ENCODE measurements around the gene APBB2.
"Not testable (repeated sequence)": the region's sequence is repeated elsewhere in the genome, so short reads cannot be mapped to it uniquely, and the experiment has no call there.

The APBB2 gene

DNA sequence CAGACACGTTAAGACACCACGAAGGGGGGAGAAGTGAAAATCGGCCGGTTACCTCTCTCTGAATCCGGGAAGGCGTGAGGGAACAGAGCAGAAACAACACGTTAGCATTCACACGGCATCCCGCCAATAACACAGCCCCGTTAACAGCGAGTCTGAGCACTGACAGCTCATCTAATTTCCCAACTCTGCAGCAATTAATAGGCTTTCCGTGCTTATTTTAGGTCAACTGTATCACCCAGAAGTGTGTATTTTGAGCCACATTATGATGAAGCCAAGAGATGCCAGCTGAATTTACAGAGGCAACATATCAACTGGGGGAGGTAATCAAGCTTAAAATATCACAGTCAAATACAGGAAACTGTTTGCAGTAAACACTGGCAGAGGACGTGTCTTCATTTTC, 372.0 kb downstream of the APBB2 start:
- DNase-seq, result no peak

DNA sequence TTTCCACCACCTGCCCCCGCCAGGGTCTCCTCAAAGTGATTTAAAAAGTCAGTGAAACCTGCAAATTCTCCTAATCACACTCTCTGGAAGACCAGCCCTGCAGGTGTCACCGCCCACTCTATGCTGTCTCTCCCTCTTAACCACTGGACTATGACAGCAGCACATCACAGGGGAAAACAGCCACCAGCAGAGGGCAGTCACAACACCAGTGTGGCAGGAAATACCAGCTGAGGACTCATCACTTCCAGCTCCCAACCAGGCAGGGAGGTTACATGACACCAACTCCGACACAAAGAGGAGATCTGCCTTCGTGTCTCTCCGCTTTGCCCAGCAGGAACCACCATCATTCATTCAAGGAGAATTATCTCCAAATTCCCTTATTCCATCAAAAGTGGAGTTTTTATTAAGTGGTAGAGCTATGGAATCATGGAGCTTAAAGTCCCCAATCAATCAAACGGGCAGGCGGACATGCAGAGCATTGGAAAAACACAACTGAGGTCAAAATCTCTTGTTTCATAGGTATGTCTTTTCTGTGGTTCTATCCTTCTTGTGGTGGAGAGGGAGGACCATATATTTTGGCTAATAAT, 373.3 kb downstream of the APBB2 start:
- peak; percentile 69 to 71 for DNase-seq

DNA sequence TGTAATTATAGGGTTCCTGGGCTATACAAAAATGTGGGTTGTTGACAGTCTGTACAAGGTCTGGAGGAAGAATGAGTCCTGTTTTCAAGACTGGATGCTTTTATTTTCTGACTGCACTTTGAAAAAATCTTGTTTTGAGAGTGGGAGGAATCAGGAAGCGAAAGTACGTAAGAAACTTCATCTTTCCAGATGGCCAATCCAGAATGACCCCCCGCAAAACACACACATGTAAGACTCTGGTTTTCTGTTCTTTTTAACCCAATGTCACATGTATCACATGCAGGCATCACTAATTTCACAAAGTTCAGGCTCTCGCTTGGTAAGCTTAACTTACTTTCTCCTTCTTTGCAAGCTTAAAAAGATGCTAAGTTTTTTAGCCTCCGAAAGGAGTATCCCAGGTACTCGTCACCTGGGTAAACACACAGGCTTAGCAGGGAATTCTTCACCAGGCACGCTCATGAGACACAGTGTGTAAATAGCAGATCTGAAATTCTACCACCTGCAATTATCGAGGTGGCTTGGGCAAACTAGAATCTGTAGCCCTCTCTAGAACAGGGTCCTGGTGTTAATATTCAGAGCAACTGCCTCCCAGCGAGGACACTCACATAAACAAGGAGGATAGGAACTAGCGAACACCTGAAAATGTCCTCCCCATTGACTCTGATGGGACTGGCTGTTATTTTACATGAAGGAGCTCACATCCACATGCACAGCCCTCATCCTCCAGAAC, 373.9 kb downstream of the APBB2 start:
- no peak for DNase-seq

DNA sequence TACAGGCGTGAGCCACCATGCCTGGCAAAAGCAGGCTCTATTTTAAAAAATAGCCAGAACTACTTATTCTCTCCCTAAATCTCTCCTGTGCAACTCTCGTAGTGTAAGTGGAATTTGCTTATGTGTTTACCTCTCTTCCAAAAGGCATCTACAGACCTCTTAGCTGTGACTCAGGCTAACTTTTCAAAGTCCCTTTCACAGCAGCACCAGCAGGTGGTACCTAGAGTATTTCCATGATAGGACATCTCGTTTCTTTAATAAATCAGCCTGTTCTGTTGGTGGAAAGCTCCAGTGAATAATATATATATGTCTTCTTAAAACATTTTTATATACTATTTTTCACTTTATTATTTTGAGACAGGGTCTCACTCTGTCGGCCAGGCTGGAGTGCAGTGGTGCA, 375.6 kb downstream of the APBB2 start:
- no peak for DNase-seq

DNA sequence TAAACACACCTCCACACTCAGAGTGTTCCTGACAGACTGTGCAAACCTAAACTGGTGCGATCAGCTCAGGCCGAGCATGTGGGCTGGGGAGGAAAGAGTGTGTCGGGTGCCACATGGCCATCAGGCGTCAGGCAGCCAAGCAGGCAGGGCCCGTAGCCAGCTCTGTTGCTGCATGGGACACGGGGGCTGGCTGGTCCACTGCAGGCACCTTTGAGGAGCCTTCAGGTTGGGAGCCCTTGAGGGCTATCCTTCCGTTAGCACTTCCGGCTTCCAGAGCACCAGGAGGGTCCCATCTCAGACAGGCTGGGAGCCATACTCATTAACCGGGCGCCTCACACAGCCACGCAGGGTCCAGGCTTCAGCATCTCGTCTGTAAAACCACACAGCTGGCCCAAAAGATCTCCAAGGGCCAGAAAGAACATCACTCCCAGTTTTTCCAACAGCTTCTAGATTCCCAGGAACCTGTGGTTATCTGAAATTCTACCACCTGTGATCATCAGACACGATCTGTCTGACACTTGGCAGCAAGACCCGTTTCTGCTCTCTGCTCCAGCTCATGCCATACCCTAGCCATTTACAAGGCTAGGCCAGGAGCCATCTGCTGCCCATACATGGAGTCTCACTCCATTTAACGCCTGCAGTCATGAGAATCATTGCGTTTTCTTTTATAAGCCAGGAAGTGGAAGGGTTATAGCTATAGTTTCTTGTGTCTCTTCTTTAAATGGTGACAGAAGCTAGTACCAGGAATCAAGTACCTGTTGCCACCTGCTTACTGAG, 377.1 kb downstream of the APBB2 start:
- no peak for DNase-seq

DNA sequence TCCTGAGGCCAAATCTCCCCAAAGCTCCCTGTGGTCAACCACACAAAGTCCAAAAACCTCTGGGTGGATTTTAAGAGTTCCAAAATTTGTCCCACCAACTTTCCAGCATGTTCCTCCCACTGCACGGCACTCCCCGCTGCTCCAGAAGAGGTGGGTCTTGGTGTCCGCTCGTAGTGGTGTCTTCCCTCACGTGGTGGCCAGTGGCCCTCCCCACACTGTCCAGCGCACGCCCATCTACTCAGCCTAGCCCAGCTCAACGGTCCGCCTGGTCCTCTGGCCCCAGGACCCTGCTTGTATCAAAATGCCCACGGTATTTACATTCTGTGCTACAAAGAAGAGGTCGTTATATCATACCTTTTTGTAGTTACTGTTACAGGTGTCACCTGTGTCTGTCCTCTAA, 381.1 kb downstream of the APBB2 start:
- no peak for DNase-seq

DNA sequence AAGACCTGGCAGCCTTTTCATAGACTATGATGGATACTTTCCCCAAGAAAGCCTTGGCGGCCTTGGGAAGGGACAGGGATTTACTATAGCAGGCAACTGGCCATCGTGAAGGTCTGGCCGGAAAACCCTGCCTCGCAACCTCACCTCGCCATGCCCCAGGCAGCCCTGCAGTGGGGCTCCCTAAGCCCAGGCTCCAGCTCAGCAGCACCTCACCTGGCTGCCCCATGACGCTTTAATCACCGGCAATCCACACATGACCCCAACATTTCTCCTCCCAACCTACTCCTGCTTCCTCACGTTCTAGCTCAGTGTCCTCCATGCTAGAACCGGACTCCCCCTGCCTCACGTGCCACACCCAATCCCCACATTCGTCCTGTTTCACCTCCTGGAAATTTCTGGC, 382.2 kb downstream of the APBB2 start:
- no peak for DNase-seq

DNA sequence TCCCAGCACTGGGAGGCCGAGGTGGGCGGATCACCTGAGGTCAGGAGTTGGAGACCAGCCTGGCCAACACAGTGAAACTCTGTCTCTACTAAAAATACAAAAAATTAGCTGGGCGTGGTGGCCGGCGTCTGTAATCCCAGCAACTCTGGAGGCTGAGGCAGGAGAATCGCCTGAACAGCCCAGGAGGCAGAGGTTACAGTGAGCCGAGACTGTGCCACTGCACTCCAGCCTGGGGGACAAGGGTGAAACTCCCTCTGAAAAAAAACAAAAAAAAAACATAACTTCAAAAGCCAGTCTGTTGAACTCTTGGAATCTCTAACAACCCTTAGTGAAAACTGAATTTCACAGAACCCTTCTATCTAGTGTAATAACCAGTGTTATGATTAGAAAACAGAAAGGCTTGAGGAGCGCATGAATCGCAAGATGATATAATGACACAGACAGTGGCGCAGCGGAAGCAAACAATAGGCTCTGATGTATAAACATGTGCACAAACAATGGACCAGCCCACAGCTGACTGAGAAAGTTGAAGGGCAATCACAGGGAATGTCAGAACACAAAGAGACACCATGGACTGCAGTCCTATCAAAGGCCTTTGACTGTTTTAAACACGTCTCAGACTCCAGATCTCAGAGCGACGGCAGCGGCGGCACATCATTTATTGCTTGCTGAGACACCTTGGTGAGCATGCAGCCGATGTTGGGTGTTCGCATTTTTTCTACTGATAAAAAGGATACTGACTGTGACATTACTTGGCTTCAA, 383.0 kb downstream of the APBB2 start:
- no peak for DNase-seq

DNA sequence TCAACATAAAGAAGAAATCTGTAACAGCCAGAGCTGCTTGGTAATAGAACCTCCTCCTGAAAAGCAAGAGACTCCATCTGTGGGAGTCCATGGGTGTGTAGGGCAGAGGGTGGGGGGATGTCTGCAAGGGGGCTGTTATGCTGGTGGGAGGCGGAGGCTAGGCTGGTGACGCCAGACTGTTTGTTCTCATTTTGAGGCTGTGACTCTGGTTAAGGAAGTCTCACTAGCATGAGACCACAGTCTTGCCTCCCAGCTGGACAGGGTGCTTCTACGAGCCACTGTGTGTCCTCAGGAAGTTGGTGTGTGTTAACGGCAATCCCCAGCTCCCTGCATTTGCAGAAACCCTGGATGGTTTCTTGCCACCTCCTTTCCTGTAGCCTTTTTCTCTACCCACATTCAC, 384.8 kb downstream of the APBB2 start:
- no peak for DNase-seq

DNA sequence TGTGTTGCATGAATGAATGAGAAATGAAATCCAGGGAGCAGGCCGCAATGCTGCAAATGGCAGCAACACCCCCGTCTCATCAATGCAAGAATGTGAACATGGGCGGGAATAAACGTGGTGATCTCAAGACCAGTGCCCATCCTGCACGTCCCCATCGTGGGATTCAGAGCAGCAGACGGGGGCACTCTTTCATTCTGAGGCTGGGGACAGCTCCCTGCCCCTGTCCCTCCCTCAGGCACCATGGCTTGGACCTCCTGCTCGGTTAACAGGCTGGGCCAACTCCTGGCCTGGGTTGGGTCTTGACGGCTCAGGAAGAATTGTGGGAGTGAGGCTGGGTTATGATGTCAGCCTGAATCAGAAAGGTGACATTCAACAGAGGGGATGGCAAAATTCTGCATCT, 385.7 kb downstream of the APBB2 start:
- no peak for DNase-seq

DNA sequence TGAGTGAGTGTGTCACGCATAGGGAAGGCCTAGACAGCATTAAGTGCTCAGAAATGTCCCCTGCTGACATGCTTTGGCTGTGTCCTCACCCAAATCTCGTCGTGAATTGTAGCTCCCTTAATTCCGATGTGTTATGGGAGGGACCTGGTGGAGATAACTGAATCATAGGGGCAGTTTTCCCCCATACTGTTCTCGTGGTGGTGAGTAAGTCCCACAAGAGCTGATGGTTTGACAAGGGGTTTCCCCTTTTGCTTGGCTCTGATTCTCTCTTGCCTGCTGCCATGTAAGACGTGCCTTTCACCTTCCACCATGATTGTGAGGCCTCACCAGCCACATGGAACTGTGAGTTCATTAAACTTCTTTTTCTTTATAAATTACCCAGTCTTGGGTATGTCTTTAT, 386.6 kb downstream of the APBB2 start:
- no peak for DNase-seq

DNA sequence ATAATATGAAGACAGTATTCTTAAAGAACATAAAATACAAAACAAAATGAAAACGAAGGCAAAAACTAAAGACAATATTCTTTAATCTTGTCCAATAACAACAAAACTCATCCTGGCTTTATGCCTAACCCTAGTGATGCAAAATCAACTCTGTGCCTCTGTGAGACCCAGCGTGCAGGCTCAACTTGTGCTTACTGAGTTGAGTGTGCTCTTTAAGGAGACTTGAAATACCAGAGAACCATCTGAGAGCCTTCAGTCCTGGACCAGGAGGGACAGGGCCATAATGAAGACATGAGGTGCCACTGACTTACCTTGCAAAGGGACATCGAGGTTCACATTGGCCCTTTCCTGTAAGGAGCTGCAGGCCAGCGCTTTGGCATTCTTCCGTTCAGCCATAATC, 387.5 kb downstream of the APBB2 start:
- DNase-seq, result no peak

DNA sequence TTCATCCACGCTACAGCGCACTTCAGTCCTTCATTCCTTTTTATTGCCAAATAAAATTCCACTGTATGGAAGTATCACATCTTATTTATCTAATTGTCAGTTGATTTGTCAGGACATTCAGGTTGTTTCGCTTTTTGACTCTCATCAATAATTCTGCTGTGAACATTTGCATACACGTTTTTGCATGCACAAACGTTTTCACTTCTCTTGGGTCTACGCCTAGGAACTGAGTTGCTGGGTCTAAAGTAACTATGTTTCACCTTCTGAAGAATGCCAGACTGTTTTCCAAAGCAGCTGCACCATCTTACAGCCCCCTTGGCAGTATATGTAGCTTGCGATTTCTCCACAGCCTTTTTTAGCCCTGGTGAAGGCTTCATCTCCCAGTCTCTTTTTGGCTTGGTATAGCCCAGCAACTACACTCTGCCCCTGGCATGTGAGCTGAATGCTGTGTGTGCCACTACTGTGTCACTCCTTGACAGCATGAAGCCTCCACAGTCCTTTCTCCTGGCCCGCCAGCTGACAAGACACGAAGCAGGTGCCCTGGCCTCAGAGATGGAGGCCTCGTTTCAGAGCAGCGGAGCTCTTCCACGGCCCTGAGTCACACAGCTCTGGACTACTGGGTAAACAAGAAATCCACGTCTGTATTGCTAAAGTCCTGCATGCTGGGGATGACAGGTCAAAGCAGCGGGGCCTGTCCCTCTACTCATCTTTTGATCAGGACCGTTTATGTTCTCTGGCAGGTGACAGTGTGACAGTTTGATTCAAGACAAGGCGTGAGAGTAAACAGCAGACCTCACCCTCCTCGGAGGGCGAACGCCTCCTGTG, 389.1 kb downstream of the APBB2 start:
- DNase-seq, result no peak

DNA sequence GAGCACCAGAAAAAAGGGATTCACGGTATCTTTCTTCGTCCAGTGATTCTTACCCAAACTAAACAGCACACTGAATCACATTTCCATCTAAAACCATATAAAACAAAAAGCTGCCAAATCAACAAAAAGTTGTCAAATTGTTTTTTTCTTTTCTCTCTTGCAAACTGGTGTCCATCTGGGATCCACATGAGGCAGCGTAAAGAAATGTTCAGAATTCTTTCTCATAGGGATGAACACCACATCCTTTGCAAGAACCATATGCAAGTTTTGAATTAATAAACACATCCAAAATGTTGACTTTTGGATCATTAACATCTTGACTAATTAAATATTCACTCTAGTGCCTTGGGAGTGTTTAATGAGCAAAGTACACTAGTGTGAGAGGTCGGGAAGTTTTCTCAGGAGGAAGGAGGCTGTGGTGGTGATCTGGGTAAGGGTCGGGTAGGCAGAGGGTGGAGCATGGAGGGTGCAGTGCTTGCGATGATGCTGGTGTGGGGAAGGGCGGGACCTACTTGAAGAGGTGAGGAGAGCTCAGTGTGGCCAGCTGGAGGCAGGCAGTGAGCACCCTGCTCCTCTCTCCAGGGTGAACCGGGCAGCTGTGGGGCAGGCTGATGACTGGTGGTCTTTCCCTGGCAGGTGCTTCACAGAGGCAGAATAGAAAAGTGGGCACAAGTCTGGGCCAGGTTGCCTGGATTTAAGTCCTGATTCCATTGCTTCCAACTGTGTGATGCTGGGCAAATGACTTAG, 391.7 kb downstream of the APBB2 start:
- no peak for DNase-seq

DNA sequence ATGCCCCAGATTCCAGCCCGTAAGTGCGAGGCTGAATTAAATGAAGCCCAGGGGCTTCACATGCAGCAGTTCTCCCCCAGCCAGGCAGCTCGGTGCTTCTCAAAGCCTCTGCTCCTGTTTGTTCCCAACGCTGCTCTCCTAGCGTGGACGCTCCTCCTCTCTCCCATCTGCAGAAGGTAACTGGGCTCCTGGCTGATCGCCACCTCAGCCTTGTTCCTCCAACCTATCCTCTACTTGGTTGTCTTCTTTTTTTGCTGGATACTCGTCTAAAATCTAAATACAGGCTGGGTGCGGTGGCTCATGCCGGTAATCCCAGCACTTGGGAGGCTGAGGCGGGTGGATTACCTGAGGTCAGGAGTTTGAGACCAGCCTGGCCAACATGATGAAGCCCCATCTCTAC, 394.2 kb downstream of the APBB2 start:
- DNase-seq, result no peak

DNA sequence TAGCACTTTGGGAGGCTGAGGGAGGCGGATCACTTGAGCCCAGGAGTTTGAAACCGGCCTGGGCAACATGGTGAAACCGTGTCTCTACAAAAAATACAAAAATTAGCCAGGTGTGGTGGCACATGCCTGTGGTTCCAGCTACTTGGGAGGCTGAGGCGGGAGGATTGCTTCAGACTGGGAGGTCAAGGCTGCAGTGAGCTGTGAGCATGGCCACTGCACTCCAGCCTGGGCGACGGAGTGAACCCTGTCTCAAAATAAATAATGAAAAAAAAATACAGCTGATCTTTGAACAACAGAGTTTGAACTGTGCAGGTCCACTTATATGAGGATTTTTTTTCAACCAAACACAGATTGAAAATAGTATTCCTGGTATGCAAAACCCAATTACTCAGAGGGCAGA, 397.2 kb downstream of the APBB2 start:
- DNase-seq, result not testable (repeated sequence)

DNA sequence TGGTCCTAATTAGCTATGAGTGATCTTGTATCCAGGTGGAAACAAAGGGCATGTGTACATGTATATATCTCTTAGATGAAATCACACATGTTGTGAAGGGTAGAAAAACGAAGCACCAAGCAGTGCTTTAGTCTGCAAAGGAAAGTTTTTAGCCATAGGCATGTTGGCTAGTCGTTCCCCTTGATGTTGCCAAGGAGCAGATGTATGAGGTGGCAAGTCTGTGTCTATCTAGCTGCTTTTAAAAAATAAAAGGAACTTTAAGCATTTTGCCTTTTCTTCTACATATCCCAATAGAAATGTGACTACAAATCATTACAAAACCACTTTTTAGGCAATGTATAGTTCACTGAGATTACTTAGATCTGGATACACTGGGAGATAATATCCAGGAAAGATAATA, 401.5 kb downstream of the APBB2 start:
- DNase-seq, result no peak

DNA sequence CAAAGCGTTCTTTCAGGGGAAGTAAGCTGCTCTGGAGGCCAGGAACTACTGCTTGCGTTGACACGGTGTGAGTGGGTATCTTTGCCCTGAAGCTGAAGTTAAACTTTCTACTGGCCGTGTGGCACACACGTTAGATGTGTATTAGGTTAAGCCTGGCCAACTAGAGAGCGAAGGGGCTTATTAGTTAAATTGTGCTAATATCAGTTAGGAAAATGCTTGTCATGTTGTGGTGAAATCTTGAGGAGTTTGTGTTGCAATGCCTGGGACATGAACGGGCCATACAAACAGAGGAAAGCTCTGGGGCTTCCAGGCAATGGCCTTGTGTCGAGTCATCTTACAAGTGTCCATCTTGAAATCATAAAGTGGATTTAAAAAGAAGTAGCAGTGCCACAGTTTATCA, 402.0 kb downstream of the APBB2 start:
- DNase-seq, result no peak

DNA sequence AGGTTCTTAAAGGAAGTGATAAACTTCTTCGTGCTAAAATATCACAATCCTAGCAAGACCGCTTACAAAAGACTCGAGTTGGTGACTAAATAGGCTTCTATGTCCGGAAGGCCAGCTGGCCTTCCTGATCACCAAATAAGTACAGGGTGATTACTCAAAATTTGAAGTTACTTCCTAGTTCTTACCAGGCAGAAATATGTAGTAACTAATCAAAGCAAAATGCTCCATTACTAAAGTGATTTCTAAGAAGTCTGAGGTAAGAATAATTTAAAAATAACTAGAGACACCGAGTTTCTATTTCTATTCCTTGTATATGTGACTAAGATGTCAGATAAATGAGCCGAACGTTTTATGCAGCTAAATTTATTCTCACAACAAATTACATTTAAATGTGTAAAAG, 402.4 kb downstream of the APBB2 start:
- DNase-seq, result no peak

DNA sequence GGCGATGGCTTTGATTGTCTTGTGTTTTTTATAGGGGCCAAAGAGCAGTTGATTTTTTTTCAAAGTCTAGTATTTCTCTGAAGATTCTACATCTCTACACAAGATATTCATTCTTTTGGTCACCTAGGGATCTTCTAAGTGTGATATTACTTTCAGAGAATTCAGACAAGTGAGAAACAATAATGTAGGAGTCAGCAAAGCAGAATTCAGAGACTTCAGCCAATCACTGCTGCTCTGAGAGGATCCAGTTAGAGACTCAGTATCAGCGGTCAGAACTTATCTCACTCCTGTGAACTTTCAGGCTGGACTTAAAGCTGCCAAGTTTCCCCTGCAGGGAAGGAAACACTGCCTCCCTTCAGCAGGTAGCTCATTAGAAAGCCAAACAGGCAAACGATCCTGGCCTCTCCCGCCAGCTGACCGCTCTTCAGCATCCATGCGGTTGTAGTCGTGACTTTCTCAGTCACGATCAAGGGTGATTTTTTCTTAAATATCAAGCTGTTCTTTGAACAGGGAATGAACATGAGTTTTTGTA, 405.4 kb downstream of the APBB2 start:
- DNase-seq, result no peak

DNA sequence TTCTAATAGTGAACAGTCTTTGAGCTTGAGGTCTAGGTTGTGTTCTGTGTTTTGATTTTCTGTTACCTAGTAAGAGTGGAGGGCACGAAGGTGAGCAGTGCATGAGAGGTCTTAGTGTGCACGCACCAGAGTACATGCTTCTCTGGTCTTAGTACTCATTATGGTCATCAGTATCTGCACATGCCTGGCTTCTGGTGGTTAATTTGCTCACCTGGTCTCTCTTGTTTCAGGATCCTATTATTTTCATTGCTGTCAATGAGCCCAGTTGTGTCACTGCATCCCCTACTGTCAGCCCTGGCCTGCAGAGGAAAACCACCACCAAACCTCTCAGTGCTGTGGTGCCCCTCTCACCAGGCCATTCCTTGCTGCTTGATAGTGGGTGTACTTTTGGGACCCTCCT, 409.7 kb downstream of the APBB2 start:
- DNase-seq, result no peak

DNA sequence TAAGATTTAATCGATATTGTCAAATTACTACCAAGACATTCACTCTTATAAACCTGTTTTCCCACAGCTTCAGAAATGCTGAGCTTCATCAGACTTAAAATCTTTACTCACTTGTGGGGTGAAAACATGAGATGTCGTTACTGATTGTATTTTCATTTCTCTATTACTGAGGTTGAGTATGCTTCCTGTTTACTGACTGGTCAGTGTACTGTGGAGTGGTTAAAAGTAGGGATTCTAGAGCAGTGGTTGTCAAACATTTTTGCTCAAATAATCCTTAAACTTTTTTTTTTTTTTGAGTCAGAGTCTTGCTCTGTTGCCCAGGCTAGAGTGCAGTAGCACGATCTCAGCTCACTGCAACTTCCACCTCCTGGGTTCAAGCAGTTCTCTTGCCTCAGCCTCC, 414.3 kb downstream of the APBB2 start:
- no peak for DNase-seq

Measured in SHP77 (cell line).